HG02678 (cell line): ENCODE results near the gene IFIT2.
"Not testable (repeated sequence)": the region's sequence is repeated elsewhere in the genome, so short reads cannot be mapped to it uniquely, and the experiment has no call there.

Experiments
- ATAC-seq: cut with Tn5 transposase; IDR thresholded peaks from one replicate; pipeline ENCODE4 v1.9.1; 2021; ENCODE audit warnings: mild to moderate bottlenecking, moderate library complexity; ENCODE audit not compliant: unreplicated experiment

IFIT2 gene

GRCh38 chr10:89278900-89279392 is 22.9 kb upstream of the IFIT2 start:
- ATAC-seq = no peak

DNA sequence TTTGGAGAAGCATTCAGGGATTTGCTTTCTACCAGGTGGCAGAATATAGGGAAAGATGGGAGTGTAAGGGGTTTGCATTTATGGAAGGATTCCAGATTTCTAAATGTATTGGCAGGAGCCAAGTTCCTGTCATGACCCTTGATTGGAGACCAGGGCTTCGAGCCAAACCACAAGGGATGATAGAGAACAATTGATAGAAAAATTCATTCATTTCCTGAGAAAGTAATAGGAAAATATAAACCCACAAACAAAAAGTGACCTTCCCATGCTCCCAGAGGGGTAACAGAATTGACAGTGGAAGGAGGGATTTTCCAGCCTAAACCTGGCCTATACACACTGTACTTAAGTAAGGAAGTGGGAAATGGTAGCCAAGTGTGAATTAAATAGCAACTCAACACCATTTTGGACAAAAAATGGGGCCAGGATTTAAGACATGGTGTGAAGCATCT is 22.4 kb upstream of the IFIT2 start:
- ATAC-seq = no peak

GRCh38 chr10:89280508-89280907 is 21.3 kb upstream of the IFIT2 start:
- ATAC-seq = no peak

- ATAC-seq = no peak
These were observed 20.0 kb upstream of the IFIT2 start for GRCh38 chr10:89281606-89282395.

DNA sequence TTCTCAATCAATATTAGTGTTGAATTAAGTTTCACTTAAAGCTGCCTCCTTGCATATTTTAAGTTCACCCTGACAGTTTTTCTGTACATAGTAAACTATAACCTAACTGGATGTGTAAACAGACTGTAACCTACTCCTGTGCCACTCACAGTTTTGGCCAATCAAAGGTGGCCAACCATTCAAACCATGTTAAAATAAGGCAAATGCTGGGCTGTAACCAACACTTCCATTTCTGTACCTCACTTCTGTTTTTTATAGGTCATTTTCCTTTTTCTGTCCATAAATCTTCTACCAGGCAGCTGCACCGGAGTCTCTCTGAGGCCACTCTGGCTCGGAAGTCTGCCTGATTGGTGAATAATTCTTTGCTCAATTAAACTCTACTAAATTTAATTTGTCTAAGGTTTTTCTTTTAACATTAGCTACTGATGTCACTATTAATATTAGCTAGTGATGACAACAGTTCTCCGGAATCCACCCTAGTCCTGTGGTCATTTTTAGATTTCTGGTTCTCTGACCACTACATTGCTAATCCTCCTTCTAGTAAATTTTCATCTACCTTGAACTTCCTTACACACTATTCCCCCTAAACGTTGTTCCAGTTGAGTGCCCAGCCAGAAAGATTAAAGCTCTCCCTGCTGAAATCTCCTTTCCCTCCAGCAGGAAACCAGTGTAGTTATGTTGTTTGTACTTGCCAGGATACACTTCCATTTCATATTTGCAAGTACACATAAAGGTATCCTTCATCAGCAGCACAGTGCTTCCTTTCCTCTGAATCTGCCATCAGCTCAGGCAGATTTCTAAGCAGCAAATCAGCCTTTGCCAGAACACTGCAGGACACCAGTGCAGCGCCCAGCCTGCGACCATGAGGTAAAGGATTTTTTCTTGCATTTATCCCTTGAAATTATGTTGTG is 18.6 kb upstream of the IFIT2 start:
- ATAC-seq = no peak

- ATAC-seq = no peak
These were observed 17.8 kb upstream of the IFIT2 start for GRCh38 chr10:89283936-89284475.

DNA sequence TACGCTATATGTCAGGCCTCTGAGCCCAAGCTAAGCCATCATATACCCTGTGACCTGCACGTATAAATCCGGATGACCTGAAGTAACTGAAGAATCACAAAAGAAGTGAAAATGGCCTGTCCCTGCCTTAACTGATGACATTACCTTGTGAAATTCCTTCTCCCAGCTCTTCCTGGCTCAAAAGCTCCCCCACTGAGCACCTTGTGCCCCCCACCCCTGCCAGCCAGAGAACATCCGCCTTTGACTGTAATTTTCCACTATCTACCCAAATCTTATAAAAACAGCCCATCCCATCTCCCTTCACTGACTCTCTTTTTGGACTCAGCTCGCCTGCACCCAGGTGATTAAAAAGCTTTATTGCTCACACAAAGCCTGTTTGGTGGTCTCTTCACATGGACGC is 17.1 kb upstream of the IFIT2 start:
- not testable (repeated sequence) for ATAC-seq

DNA sequence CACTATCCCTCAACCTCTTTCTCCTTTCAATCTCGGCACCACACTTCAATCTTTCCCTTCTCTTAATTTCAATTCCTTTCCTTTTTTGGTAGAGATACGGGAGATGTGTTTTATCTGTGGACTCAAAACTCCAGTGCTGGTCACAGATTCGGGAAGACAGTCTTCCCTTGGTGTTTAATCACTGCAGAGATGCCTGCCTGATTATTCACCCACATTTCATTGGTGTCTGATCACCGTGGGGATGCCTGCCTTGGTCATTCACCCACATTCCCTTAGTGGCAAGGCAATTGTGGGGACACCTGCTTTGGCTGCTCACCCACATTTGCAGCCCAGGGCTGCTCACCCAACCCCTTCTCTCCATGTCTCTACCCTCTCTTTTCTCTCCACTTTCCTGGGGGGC is 16.5 kb upstream of the IFIT2 start:
- ATAC-seq = not testable (repeated sequence)

DNA sequence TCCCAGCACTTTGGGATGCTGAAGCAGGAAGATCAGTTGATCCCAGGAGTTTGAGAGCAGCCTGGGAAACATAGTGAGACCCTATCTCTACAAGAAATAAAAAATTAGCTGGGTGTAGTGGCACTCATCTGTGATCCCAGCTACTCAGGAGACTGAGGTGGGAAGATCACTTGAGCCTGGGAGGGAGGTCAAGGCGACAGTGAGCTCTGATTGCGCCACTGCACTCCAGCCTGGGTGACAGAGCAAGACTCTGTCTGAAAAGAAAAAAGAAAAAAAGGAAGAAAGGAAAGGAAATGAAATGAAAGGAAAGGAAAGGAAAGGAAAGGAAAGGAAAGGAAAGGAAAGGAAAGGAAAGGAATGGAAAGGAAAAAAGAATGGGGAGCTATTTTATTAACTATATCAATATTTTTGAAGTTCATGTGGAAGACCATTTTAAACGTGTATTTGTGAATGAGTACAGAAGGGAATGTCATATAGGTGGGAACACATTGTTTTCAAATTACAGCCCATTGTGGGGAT is 7.1 kb upstream of the IFIT2 start:
- ATAC-seq = no peak

DNA sequence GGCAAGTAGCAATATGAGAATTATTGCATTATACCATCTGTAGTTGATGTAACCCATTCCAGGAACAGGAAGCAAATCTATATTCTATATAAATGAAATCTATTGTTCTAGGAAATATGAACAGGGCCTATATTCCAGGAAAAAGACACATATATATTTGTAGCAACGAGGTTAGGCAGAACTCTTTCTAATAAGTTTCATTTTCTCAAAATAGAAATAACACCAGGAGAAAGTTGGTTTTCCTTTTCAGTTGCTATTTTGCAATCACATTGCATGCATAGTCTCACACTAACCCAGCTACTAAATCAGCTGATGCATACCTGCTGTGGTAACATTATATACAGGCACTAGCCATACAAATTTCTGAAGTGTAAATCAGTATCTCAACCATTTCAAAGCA is 6.2 kb upstream of the IFIT2 start:
- no peak for ATAC-seq

GRCh38 chr10:89296220-89296648 is 5.6 kb upstream of the IFIT2 start:
- peak; percentile 40 for ATAC-seq

GRCh38 chr10:89297356-89297755 is 4.5 kb upstream of the IFIT2 start:
- no peak for ATAC-seq

- ATAC-seq = no peak
These were observed 4.1 kb upstream of the IFIT2 start for GRCh38 chr10:89297791-89298190.

DNA sequence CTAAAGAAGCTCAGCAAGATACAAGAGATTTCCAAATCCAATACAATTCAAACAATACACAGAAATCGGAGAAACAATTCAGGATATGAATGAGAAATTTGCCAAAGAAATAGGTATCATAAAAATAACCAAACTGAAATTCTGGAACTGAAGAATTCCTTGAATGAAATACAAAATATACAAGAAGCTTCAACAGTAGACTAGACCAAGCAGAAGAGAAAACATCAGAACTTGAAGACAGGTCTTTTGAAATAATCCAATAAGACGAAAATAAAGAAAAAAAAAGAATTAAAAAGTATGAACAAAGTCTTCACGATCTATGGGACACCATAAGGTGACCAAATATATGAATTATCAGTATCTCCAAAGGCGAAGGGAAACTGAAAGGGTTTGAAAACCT is 2.8 kb upstream of the IFIT2 start:
- no peak for ATAC-seq

GRCh38 chr10:89301232-89301631 is 614 bp upstream of the IFIT2 start:
- peak; percentile 31 for ATAC-seq

- no peak for ATAC-seq
These were observed 779 bp downstream of the IFIT2 start for GRCh38 chr10:89302625-89303024.

DNA sequence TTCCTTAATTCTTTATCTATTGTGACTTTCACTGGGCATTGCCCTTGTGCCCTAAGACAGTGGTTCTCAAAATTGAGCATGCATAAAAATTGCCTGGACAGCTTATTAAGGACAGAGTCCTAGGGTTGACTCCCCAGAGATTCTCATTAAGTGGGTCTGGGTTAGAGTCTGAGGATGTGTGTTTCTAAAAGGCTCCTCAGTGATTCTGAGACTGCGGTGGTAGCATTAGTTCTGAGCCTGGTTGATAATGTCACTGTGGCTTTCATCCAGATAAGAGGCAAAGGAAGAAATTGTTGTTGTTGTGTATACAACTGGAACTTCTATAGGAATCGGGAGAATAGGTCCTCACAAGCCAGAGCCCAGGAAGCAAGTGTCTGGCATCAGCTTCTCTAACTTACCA is 1.3 kb downstream of the IFIT2 start:
- no peak for ATAC-seq

DNA sequence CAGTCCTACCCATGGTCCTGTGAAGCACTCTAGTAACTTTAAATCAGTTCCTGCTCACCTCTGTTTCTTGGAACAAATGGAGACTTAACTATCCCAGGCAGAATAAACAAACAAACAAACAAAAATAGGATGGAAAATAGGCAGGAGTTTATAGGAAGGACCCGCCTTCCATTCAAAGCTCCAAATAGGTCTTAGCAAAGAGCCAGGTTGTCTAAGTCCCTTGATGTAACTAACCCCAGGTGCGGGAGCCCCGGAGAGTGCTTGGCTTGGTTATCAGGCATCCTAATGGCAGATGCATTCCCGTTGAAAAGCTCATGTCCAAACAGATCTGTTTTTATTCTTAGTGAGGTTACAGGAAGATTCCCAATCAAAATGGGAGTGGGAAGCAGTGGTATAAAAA is 2.2 kb downstream of the IFIT2 start:
- ATAC-seq = no peak

- no peak for ATAC-seq
These were observed 2.6 kb downstream of the IFIT2 start for GRCh38 chr10:89304446-89304845.

DNA sequence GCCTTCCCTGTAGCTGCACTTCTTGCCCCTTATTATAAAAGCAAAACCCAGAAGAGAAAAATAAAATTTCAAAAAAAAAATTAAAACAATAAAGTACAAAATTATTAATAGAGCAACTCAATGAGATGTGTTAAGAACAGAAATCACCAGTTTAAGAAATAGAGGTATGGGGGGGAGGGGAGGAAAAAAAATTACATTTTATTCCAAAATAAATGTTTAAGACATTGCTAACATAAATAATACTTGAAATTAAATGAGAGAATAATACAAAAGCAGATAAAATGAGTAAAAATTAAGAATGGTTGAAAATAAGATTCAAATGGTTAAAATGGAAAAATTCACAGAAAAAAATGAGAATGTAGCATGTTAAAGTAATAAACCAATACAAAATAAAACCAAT is 3.1 kb downstream of the IFIT2 start:
- no peak for ATAC-seq

DNA sequence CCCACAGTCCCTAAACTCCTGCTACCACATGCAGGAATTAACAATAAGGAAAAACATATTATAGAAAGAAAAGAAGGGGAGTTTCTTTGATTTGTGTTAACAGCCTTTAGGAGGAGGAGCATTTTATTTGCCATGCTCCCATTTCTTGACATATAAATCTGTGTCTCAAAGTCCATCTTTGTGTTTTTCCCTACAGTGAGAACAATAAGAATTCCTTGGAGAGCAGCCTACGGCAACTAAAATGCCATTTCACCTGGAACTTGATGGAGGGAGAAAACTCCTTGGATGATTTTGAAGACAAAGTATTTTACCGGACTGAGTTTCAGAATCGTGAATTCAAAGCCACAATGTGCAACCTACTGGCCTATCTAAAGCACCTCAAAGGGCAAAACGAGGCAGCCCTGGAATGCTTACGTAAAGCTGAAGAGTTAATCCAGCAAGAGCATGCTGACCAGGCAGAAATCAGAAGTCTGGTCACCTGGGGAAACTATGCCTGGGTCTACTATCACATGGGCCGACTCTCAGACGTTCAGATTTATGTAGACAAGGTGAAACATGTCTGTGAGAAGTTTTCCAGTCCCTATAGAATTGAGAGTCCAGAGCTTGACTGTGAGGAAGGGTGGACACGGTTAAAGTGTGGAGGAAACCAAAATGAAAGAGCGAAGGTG is 4.1 kb downstream of the IFIT2 start:
- no peak for ATAC-seq
